SK-N-SH treated with all-trans-retinoic acid at 6 μM for 48 hours (cell line): ENCODE results near the gene LMTK2.

Experiments used
- ATAC-seq: fragments of 200-7000 bp; cut with Tn5 transposase; 3 replicates; pipeline ENCODE4 v1.9.1; 2020; ENCODE audit warnings: mild to moderate bottlenecking, moderate library complexity
- ARNTL ChIP-seq: fragments of 450-650 bp; formaldehyde crosslinking; IDR thresholded peaks from 2 replicates; pipeline ENCODE4 v1.5.0; 2020; ENCODE audit warnings: low read depth, mild to moderate bottlenecking, moderate library complexity, borderline replicate concordance
- BACH2 ChIP-seq: fragments of 250-450 bp; sonication (Bioruptor Pico); IDR thresholded peaks from 2 replicates; pipeline ENCODE4 v1.9.0; 2021; ENCODE audit warnings: mild to moderate bottlenecking, borderline replicate concordance
- CREB5 ChIP-seq: fragments of 250-450 bp; sonication (Bioruptor Pico); IDR thresholded peaks from 2 replicates; pipeline ENCODE4 v1.5.1; 2020; ENCODE audit warnings: low read depth, mild to moderate bottlenecking, moderate library complexity
- CSDC2 ChIP-seq: fragments of 250-450 bp; sonication (Bioruptor Pico); IDR thresholded peaks from 2 replicates; pipeline ENCODE4 v1.5.0; 2020; ENCODE audit warnings: mild to moderate bottlenecking, moderate library complexity
- CSRNP3 ChIP-seq: fragments of 250-450 bp; sonication (Bioruptor Pico); IDR thresholded peaks from 2 replicates; pipeline ENCODE4 v1.5.1; 2021; ENCODE audit warnings: mild to moderate bottlenecking, moderate library complexity
- ESRRG ChIP-seq: fragments of 250-450 bp; sonication (Bioruptor Pico); IDR thresholded peaks from 2 replicates; pipeline ENCODE4 v1.6.1; 2021; ENCODE audit warnings: mild to moderate bottlenecking
- GLIS3 ChIP-seq: fragments of 250-450 bp; sonication (Bioruptor Pico); IDR thresholded peaks from 2 replicates; pipeline ENCODE4 v1.5.0; 2020; ENCODE audit warnings: mild to moderate bottlenecking, moderate library complexity
- ISL1 ChIP-seq: fragments of 250-450 bp; sonication (Bioruptor Pico); IDR thresholded peaks from 2 replicates; pipeline ENCODE4 v2.1.2; 2022; ENCODE audit warnings: mild to moderate bottlenecking, moderate library complexity
- OSR1 ChIP-seq: fragments of 250-450 bp; sonication (Bioruptor Pico); IDR thresholded peaks from 2 replicates; pipeline ENCODE4 v1.8.0; 2022; ENCODE audit warnings: moderate library complexity, mild to moderate bottlenecking, inconsistent platforms
- PATZ1 ChIP-seq: fragments of 250-450 bp; sonication (Bioruptor Pico); IDR thresholded peaks from 2 replicates; pipeline ENCODE4 v1.8.0; 2020; ENCODE audit warnings: mild to moderate bottlenecking, moderate library complexity, borderline replicate concordance
- POU6F1 ChIP-seq: fragments of 250-450 bp; sonication (Bioruptor Pico); IDR thresholded peaks from 2 replicates; pipeline ENCODE4 v1.8.0; 2021; ENCODE audit warnings: low read depth, mild to moderate bottlenecking, moderate library complexity, borderline replicate concordance
- RARB ChIP-seq: fragments of 250-450 bp; sonication (Bioruptor Pico); IDR thresholded peaks from 2 replicates; pipeline ENCODE4 v1.8.0; 2021; ENCODE audit warnings: mild to moderate bottlenecking, moderate library complexity
- SNAI2 ChIP-seq: fragments of 250-450 bp; sonication (Bioruptor Pico); IDR thresholded peaks from 2 replicates; pipeline ENCODE4 v1.5.0; 2020; ENCODE audit warnings: mild to moderate bottlenecking, moderate library complexity
- TCF4 ChIP-seq: fragments of 250-450 bp; sonication (Bioruptor Pico); IDR thresholded peaks from 2 replicates; pipeline ENCODE4 v1.8.0; 2021; ENCODE audit warnings: mild to moderate bottlenecking, moderate library complexity, borderline replicate concordance
- TOX ChIP-seq: fragments of 250-450 bp; sonication (Bioruptor Pico); IDR thresholded peaks from 2 replicates; pipeline ENCODE4 v1.8.0; 2021; ENCODE audit warnings: mild to moderate bottlenecking, moderate library complexity, borderline replicate concordance
- TSHZ2 ChIP-seq: fragments of 250-450 bp; sonication (Bioruptor Pico); IDR thresholded peaks from 2 replicates; pipeline ENCODE4 v1.5.0; 2020; ENCODE audit warnings: mild to moderate bottlenecking, moderate library complexity
- ZC3H10 ChIP-seq: fragments of 250-450 bp; sonication (Bioruptor Pico); IDR thresholded peaks from 2 replicates; pipeline ENCODE4 v1.5.1; 2021; ENCODE audit warnings: mild to moderate bottlenecking, moderate library complexity
- ZFP3 ChIP-seq: fragments of 250-450 bp; sonication (Bioruptor Pico); IDR thresholded peaks from 2 replicates; pipeline ENCODE4 v1.5.0; 2020; ENCODE audit warnings: mild to moderate bottlenecking, moderate library complexity
- ZFP30 ChIP-seq: fragments of 450-650 bp; formaldehyde crosslinking; IDR thresholded peaks from 2 replicates; pipeline ENCODE4 v1.5.0; 2022; ENCODE audit warnings: mild to moderate bottlenecking, moderate library complexity
- ZNF565 ChIP-seq: fragments of 450-650 bp; formaldehyde crosslinking; conservative IDR thresholded peaks from 2 replicates; pipeline ENCODE4 v1.5.0; 2020; ENCODE audit warnings: low read depth, mild to moderate bottlenecking, moderate library complexity
- ZNF70 ChIP-seq: fragments of 450-650 bp; formaldehyde crosslinking; IDR thresholded peaks from 2 replicates; pipeline ENCODE4 v1.5.0; 2020; ENCODE audit warnings: mild to moderate bottlenecking, moderate library complexity
- ZNF8 ChIP-seq: fragments of 450-650 bp; formaldehyde crosslinking; IDR thresholded peaks from 2 replicates; pipeline ENCODE4 v1.5.0; 2020; ENCODE audit warnings: mild to moderate bottlenecking, moderate library complexity

LMTK2 gene

GRCh38 chr7:98248156-98248555 lies 141.5 kb downstream of the LMTK2 start:
- TF ChIP-seq CSDC2 (no peak), TOX (CRISPR knock-in tag) (no peak), ISL1 (CRISPR knock-in tag) (no peak), CSRNP3 (CRISPR knock-in tag) (no peak), ZFP3 (CRISPR knock-in tag) (no peak), CREB5 (no peak), ZC3H10 (CRISPR knock-in tag) (no peak), PATZ1 (no peak), ZNF565 (CRISPR knock-in tag) (no peak), ZNF8 (CRISPR knock-in tag) (no peak), POU6F1 (CRISPR knock-in tag) (no peak), SNAI2 (CRISPR knock-in tag) (no peak), ESRRG (no peak), TCF4 (CRISPR knock-in tag) (no peak), ZNF70 (CRISPR knock-in tag) (no peak)
- ATAC-seq = no peak

- no peak for TF ChIP-seq RARB (CRISPR knock-in tag)
- TF ChIP-seq OSR1 (CRISPR knock-in tag) = no peak
- TF ChIP-seq POU6F1 (CRISPR knock-in tag) = no peak
- no peak for TF ChIP-seq ZFP3 (CRISPR knock-in tag)
- no peak for TF ChIP-seq ZFP30
- TF ChIP-seq ZNF8 (CRISPR knock-in tag) = no peak
- TF ChIP-seq TSHZ2 (CRISPR knock-in tag) = no peak
- TF ChIP-seq CREB5 = no peak
- no peak for TF ChIP-seq TOX (CRISPR knock-in tag)
- TF ChIP-seq ISL1 (CRISPR knock-in tag) = no peak
- no peak for TF ChIP-seq PATZ1
- TF ChIP-seq ESRRG = no peak
- TF ChIP-seq ARNTL = no peak
- no peak for TF ChIP-seq GLIS3 (CRISPR knock-in tag)
- no peak for TF ChIP-seq TCF4 (CRISPR knock-in tag)
- TF ChIP-seq CSRNP3 (CRISPR knock-in tag) = no peak
- TF ChIP-seq BACH2 (CRISPR knock-in tag) = no peak
- no peak for TF ChIP-seq ZNF565 (CRISPR knock-in tag)
- TF ChIP-seq, all 23 proteins: peak for 0
- ATAC-seq = no peak
Measured at GRCh38 chr7:98249106-98249505, 142.4 kb downstream of the LMTK2 start.
